Testis (tissue), 2 donors: Measurements from ENCODE around the gene UPK3BL2.
"Not testable (repeated sequence)": the region's sequence is repeated elsewhere in the genome, so short reads cannot be mapped to it uniquely, and the experiment has no call there.

Experiments used
- CTCF ChIP-seq, 3 experiments: fragments of 450-650 bp in 2 of 3; fragments of 200-600 bp in 1 of 3; sonication (generic) in 1 of 3; IDR thresholded peaks; one replicate each; pipeline ENCODE4 v1.5.1; 2016 to 2019; ENCODE audit warnings: antibody characterized with exemption in 3 of 3, mild to moderate bottlenecking in 2 of 3, moderate library complexity in 1 of 3
- POLR2A ChIP-seq: fragments of 450-650 bp; IDR thresholded peaks from one replicate; pipeline ENCODE4 v1.6.1; 2017; ENCODE audit warnings: antibody characterized with exemption, mild to moderate bottlenecking, moderate library complexity

- TF ChIP-seq POLR2A; CTCF (IDR thresholded peaks at IDR 0.05): not testable (repeated sequence)
Observed at GRCh38 chr7:102493220-102493935, 50.1 kb downstream of the UPK3BL2 start.
